Testis (tissue), 3 donors: Measurements from ENCODE around the gene LYPD6. TPM values are rescaled to one million over a fixed set of nuclear protein-coding genes. Genes with fewer than 3 reads are reported as not detected.

Source experiments
- DNase-seq: peaks from one replicate; pipeline ENCODE4 v3.0.0-alpha.2; 2019
- H3K27ac ChIP-seq, 2 donors: fragments of 200-600 bp; sonication (generic); one replicate each; pipeline ENCODE4 v1.5.1; 2019
- H3K27me3 ChIP-seq: fragments of 200-600 bp; sonication (generic); one replicate; pipeline ENCODE4 v1.5.1; 2019
- H3K36me3 ChIP-seq: fragments of 200-600 bp; sonication (generic); one replicate; pipeline ENCODE4 v1.5.1; 2017; ENCODE audit warnings: low read depth; ENCODE audit errors: missing control alignments
- H3K4me1 ChIP-seq: fragments of 200-600 bp; sonication (generic); one replicate; pipeline ENCODE4 v1.5.1; 2019
- H3K4me3 ChIP-seq, 2 donors: fragments of 200-600 bp; sonication (generic); one replicate each; pipeline ENCODE4 v1.5.1; 2017 to 2019
- H3K9me3 ChIP-seq: fragments of 200-600 bp; sonication (generic); one replicate; pipeline ENCODE4 v1.5.1; 2017
- CTCF ChIP-seq, 3 experiments: fragments of 450-650 bp in 2 of 3; fragments of 200-600 bp in 1 of 3; sonication (generic) in 1 of 3; IDR thresholded peaks; one replicate each; pipeline ENCODE4 v1.5.1; 2016 to 2019; ENCODE audit warnings: antibody characterized with exemption in 3 of 3, mild to moderate bottlenecking in 2 of 3, moderate library complexity in 1 of 3
- POLR2A ChIP-seq: fragments of 450-650 bp; IDR thresholded peaks from one replicate; pipeline ENCODE4 v1.6.1; 2017; ENCODE audit warnings: antibody characterized with exemption, mild to moderate bottlenecking, moderate library complexity
- WGBS, 2 donors: methylation state at CpG; one replicate each; pipeline ENCODE4 v1.1.5; 2018; 5-methylcytosine and 5-hydroxymethylcytosine counted together
- intact Hi-C: fragments of 100-400 bp; cut with DNase I; formaldehyde crosslinking; loops from one replicate; pipeline ENCODE4 v1.15.1; 2023; ENCODE audit warnings: low total_unique reads
- polyA plus RNA-seq: library from polyadenylated mRNA; stranded (reverse); fragments of 350-450 nt; fragmentation: Illumina TruSeq; extraction: RNeasy Lipid Tissue Mini Kit (QIAGEN cat#74804); gene quantifications from one replicate; pipeline ENCODE4 v1.2.3, GENCODE V29; 2014; ENCODE audit warnings: low read depth, low replicate concordance; ENCODE audit not compliant: insufficient read depth
- total RNA-seq, 2 donors: library from RNA; depleted of rRNA; stranded (reverse); fragments of >200 nt; gene quantifications; one replicate each; pipeline ENCODE4 v1.2.3, GENCODE V29; 2016

The LYPD6 gene
- total and polyA plus RNA-seq, 3 donors from 2014 or later: 6.8 to 10.2 (median 6.9) TPM

- intact Hi-C loops: no loop called here
- no peak overlapping the region for H3K4me3 ChIP-seq
- no peaks in the 10 kb centered on the region for H3K36me3 ChIP-seq
- H3K9me3 ChIP-seq: no peaks in the 10 kb centered on the region
- H3K27me3 ChIP-seq: no peaks in the 10 kb centered on the region
- DNase-seq: no peak
- H3K4me1 ChIP-seq: no peaks in the 10 kb centered on the region
- TF ChIP-seq POLR2A (no peak), CTCF (IDR thresholded peaks at IDR 0.05) (no peak)
- 72 to 86% methylated on average over 6 of the region's 6 CpGs for WGBS, 2 donors
- no peak overlapping the region for H3K27ac ChIP-seq
Measured at GRCh38 chr2:149389506-149390167, 59.2 kb downstream of the LYPD6 start.

GRCh38 chr2:149393614-149394013 lies 63.2 kb downstream of the LYPD6 start:
- no peaks in the 10 kb centered on the region for H3K9me3 ChIP-seq
- H3K27me3 ChIP-seq: no peaks in the 10 kb centered on the region
- no peak for DNase-seq
- WGBS, 2 donors: 78 to 88% methylated on average over 4 of the region's 4 CpGs
- no peak overlapping the region for H3K27ac ChIP-seq
- H3K4me3 ChIP-seq: no peak overlapping the region
- no peak for TF ChIP-seq POLR2A
- TF ChIP-seq CTCF (IDR thresholded peaks at IDR 0.05): no peak
- intact Hi-C loops: no loop called here
- H3K4me1 ChIP-seq: no peaks in the 10 kb centered on the region
- no peaks in the 10 kb centered on the region for H3K36me3 ChIP-seq

- WGBS, 2 donors: 94 to 95% methylated on average over 2 of the region's 2 CpGs
- intact Hi-C loops: no loop called here
- Histone ChIP-seq H3K4me1 (no peaks in the 10 kb centered on the region), H3K36me3 (no peaks in the 10 kb centered on the region), H3K27ac (no peak overlapping the region), H3K9me3 (no peaks in the 10 kb centered on the region), H3K27me3 (no peaks in the 10 kb centered on the region), H3K4me3 (no peak overlapping the region)
- DNase-seq: no peak
- TF ChIP-seq CTCF (IDR thresholded peaks at IDR 0.05) (no peak), POLR2A (no peak)
Measured at GRCh38 chr2:149394864-149395263, 64.5 kb downstream of the LYPD6 start.

GRCh38 chr2:149399934-149400615 lies 69.7 kb downstream of the LYPD6 start:
- intact Hi-C loops: no loop called here
- Histone ChIP-seq H3K27ac (no peak overlapping the region), H3K4me1 (no peaks in the 10 kb centered on the region), H3K4me3 (no peak overlapping the region), H3K27me3 (no peaks in the 10 kb centered on the region), H3K36me3 (no peaks in the 10 kb centered on the region), H3K9me3 (no peaks in the 10 kb centered on the region)
- WGBS, 2 donors: 79 to 82% methylated on average over 13 of the region's 13 CpGs
- TF ChIP-seq POLR2A (no peak), CTCF (IDR thresholded peaks at IDR 0.05) (no peak)
- no peak for DNase-seq
